NT2/D1 (cell line): ENCODE results near the gene MEG3.

Experiments used
- YY1 ChIP-seq: IDR thresholded peaks from 2 replicates; pipeline ENCODE4 v1.6.1; 2011; ENCODE audit not compliant: insufficient read length, insufficient read depth
- ZNF274 ChIP-seq: IDR thresholded peaks from 2 replicates; pipeline ENCODE4 v1.6.1; 2011; ENCODE audit warnings: mild to moderate bottlenecking, low read depth, low read length

DNA sequence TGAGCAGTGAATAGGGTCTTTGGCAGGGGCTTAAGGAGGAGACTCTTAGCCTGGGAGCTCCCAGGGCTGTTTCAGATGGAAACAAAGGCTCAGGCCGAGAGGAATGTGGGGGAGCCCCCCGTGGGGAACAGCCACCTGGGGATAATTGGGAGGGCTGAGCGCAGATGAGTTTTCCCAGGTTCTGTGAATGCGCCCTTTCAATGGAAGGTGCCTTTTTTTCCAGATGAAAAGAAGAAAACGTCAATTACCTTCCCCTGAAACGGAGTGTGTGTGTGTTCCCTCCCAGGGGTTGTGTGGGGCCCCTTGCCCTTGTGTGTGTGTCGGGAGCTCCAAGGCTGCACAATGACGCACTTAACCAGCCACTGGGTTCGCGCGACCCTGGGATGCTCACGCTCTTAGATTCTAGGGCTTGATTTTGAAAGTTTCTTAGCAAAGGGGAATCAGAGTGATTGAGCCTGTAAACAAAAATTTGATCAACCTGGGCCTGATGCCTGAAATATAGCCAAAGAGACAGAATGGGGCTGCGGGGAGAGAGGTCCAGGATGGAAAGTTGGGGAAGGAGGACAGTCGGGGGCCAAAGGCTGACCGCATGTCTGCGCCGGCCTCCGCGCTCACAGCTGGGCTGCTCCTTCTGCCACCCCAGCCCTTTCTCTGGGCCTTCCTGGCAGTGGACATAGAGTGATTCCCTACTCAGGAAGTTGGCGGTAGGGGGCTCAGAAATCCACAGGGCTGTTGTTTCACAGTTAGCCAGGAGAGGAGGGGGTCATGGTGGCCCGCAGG, 14.6 kb downstream of the MEG3 start:
- TF ChIP-seq ZNF274 (no peak), YY1 (no peak)
